GM12865 (cell line): ENCODE data around the gene ITGAE.

ENCODE experiments used
- DNase-seq: peaks from one replicate; pipeline ENCODE4 v3.0.0; 2010; ENCODE audit warnings: low read depth
- H3K4me3 ChIP-seq: 2 replicates; pipeline ENCODE4 v1.5.1; 2011; ENCODE audit warnings: mild to moderate bottlenecking, low read depth, low read length, control low read depth
- TF ChIP-seq, protein P1 (sequence below): IDR thresholded peaks from 2 replicates; pipeline ENCODE4 v1.5.1; 2011; ENCODE audit warnings: low read length, control low read depth, low read depth, inconsistent platforms; ENCODE audit not compliant: insufficient read depth; ENCODE audit errors: missing control alignments

ITGAE gene

DNA sequence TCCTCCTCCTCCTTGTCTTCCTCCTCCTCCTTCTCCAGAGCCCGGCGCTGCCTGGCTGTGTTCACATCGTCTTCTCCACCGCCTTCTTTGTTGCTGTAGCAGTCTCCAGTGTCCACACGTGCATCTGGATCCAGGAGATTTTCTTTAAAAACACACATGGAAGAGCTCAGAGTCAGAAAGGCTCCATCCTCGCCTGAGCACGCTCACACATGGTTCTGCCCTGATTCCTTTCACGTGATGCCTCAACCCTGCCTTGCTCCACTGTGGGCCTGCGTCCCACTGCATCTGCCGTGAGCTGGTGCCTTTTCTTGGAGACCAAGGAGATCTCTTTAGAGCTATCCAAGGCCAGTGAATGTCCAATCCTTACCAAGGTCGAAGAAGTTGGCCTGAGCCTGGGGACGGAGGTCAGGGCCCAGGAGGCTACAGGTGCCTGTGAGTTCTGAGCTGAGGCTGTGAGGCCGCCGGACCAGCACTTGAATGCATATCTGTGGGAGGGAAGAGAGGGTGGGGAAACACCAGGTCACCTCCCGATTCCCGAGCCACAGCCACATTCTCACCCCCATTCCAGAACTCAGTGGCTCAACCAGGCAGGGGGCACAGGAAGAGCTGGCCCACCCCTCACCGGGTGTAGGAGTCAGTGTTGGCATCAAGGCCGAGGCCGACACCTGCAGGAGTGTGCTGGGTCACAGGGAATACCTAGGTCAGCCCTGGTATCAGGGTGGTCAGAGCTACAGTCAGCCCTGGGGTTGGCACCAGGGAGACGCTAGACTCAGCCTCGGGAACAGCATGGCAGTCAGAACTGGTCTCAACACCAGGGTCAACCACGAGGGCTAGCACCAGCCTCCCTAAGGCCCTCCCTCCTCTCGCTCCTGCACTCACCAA lies 39.7 kb downstream of the ITGAE start:
- no peak for DNase-seq
- TF ChIP-seq, protein P1, sequence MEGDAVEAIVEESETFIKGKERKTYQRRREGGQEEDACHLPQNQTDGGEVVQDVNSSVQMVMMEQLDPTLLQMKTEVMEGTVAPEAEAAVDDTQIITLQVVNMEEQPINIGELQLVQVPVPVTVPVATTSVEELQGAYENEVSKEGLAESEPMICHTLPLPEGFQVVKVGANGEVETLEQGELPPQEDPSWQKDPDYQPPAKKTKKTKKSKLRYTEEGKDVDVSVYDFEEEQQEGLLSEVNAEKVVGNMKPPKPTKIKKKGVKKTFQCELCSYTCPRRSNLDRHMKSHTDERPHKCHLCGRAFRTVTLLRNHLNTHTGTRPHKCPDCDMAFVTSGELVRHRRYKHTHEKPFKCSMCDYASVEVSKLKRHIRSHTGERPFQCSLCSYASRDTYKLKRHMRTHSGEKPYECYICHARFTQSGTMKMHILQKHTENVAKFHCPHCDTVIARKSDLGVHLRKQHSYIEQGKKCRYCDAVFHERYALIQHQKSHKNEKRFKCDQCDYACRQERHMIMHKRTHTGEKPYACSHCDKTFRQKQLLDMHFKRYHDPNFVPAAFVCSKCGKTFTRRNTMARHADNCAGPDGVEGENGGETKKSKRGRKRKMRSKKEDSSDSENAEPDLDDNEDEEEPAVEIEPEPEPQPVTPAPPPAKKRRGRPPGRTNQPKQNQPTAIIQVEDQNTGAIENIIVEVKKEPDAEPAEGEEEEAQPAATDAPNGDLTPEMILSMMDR, result no peak
- no peak overlapping the region for H3K4me3 ChIP-seq

DNA sequence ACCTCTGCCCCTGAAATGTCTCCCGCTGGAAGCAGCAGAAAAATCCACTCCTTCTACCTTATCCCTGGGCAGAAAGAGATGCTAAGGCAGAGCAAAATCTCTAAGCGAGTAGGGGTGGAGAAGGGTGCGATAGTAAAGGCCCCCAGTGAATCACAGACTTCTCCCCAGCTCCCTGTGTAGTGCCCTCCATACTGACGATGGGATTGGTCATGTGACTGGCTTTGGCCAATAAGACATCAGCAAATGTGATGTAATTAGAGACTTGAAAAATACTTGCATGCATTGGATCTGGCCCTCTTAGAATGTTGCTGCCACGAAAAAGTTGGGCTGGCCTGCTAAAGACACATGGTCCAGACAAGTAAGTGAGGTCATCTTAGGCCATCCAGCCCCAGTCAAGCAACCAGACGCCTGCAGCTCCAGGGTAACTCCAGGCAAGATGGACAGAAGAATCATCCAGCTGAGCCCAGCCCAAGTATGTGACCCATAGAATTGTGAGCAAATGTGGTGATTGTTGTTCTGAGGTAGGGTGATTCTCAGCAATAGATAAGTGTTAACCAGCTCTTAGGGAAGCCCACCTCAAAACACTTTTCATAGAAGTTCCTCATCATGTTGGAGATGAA lies 41.3 kb downstream of the ITGAE start:
- H3K4me3 ChIP-seq, result no peak overlapping the region
- DNase-seq, result no peak
- TF ChIP-seq, protein P1, result no peak

DNA sequence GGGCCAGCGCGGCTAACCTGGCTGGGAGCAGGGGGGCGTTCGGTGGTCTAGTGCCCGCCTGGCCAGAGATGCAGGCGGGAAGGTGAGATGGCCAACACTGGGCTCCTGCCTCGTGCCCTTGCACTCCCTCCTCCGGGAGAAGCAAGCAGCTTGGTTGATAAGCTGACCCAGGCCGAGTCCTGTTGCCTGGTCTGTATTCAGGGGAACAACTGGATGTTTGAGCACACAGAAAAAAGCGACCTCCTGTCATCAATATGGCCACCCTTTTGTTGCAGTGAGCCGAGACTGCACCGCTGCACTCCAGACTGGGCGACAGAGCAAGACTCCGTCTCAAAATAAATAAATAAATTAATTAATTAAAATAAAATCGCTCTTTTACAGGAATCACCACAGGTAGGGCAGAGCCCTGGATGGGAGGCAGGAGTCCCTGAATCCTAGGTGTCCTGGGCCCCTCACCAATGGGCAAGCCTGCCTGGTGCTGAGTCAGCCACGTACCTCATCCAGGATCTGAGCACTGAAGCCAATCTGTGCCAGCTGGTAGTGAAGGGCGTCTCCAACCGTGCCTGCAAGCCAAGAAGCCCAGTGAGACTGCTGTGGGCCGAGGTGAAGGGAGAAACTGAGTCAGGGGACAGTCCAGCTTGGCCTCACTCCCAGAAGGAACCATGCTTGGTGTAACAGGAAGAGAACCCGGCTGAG lies 45.5 kb downstream of the ITGAE start:
- H3K4me3 ChIP-seq, result no peak overlapping the region
- no peak for DNase-seq
- TF ChIP-seq, protein P1, result no peak

DNA sequence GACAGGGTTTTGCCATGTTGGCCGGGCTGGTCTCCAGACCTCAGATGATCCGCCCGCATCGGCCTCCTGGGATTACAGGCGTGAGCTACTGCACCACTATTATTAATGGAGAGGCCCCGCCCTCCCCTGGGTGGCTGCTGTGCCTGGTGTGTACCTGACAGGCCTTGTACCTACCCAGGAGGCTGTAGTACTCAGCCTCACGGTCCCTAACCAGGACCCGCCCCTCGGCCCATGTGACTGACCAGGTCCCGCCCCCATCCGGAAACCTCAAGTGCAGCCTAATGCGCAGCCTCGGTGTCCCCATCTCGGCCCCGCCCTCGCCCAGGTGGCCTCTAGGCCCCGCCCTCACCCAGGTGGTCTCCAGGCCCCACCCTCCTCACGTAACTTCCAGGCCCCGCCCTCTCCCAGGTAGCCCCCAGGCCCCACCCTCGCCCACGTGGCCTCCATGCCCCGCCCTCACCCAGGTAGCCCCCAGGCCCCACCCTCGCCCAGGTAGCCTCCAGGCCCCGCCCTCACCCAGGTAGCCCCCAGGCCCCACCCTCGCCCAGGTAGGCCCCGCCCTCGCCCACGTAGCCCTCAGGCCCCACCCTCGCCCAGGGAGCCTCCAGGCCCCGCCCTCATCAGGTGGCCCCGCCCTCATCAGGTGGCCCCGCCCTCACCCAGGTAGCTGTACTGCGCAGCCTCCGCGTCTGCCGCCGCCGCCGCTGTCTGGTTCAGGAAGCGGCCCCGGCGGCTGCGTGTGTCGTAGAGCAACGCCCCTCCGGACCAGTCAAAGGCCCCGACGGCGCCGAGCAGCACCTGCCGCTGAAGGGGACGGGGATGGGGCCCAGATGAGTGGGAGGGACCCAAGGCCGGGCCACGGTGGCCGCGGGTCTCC lies 46.3 kb downstream of the ITGAE start:
- TF ChIP-seq, protein P1, result no peak
- DNase-seq, result peak; percentile 68
- no peak overlapping the region for H3K4me3 ChIP-seq

DNA sequence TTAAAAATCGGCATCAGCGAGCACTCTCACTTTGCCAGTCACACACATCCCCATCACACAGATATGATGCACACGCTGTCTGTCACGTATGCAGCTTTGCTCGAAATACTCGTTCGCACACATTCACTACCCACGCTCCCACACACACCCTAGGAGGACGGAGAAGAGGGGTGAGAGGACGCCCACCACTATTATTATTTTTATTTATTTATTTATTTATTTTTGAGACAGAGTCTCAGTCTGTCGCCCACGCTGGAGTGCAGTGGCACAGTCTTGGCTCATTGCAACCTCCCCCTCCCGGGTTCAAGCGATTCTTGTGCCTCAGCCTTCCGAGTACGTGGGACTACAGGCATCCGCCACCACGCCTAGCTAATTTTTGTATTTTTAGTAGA lies 46.9 kb downstream of the ITGAE start:
- DNase-seq, result no peak
- TF ChIP-seq, protein P1, result no peak
- H3K4me3 ChIP-seq, result no peak overlapping the region

DNA sequence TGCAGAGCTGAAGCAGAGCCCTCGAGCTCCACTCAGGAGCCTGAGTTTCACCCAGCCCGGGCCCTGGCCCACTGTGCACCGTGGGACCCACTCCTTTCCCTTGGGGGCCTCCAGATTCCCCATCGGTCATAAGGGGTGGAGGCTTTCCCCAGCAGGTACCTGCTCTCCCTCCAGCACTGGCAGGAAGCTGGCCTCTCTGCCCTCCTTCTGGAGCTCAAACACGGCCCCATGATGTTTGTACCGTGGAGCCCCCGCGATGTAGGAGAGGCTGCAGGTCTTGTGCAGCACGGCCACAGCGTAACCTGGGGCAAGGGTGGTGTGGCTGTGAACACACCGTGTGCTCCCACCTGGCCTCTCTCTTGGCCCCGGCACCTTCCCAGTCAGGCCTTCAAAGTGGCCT lies 47.4 kb downstream of the ITGAE start:
- no peak for DNase-seq
- no peak overlapping the region for H3K4me3 ChIP-seq
- TF ChIP-seq, protein P1, result no peak
